HepG2 (cell line): ENCODE data around the gene GTF3A. TPM values are rescaled to one million over a fixed set of nuclear protein-coding genes. Genes with fewer than 3 reads are reported as not detected.

Experiments used
- ARNT2 ChIP-seq: sonication (generic); formaldehyde crosslinking; IDR thresholded peaks from 2 replicates; pipeline ENCODE4 v1.8.0; 2022; ENCODE audit warnings: mild to moderate bottlenecking, low read depth, missing genetic modification reagents, moderate library complexity
- ATF4 ChIP-seq, 2 experiments: fragments of 450-650 bp in 1 of 2; sonication (generic) in 1 of 2; formaldehyde crosslinking; IDR thresholded peaks; 2 replicates each; pipeline versions ENCODE4 v1.5.0 to v1.8.0; 2020 to 2022; ENCODE audit warnings: mild to moderate bottlenecking in 1 of 2, missing genetic modification reagents in 1 of 2
- HNRNPLL ChIP-seq: fragments of 200-400 bp; formaldehyde crosslinking; IDR thresholded peaks from 2 replicates; pipeline ENCODE4 v1.6.1; 2017; ENCODE audit warnings: mild to moderate bottlenecking, low read depth, low read length; ENCODE audit not compliant: poor library complexity, severe bottlenecking
- NCOR1 ChIP-seq: fragments of 200-600 bp; sonication (generic); IDR thresholded peaks from 2 replicates; pipeline ENCODE4 v1.7.0; 2017; ENCODE audit warnings: antibody characterized with exemption, low read length, borderline replicate concordance
- PAXIP1 ChIP-seq: sonication (generic); formaldehyde crosslinking; conservative IDR thresholded peaks from 2 replicates; pipeline ENCODE4 v1.4.0; 2020; ENCODE audit warnings: mild to moderate bottlenecking, missing genetic modification reagents, moderate library complexity
- POLR2G ChIP-seq: fragments of 200-400 bp; formaldehyde crosslinking; IDR thresholded peaks from 2 replicates; pipeline ENCODE4 v1.6.1; 2018; ENCODE audit warnings: mild to moderate bottlenecking, low read depth, low read length, moderate library complexity
- SYNCRIP ChIP-seq: fragments of 200-400 bp; formaldehyde crosslinking; IDR thresholded peaks from 2 replicates; pipeline ENCODE4 v1.6.1; 2018; ENCODE audit warnings: mild to moderate bottlenecking, low read depth, low read length; ENCODE audit not compliant: insufficient read depth
- USF2 ChIP-seq, 2 experiments: sonication (generic) in 1 of 2; formaldehyde crosslinking in 1 of 2; IDR thresholded peaks; 2 replicates each; pipeline versions ENCODE4 v1.5.1 to v1.6.1; 2011 to 2020; ENCODE audit warnings: borderline replicate concordance in 1 of 2, low read depth in 1 of 2, low read length in 1 of 2, mild to moderate bottlenecking in 1 of 2, missing genetic modification reagents in 1 of 2, moderate library complexity in 1 of 2
- ZMAT5 ChIP-seq: sonication (generic); formaldehyde crosslinking; IDR thresholded peaks from 2 replicates; pipeline ENCODE4 v1.5.0; 2020; ENCODE audit warnings: mild to moderate bottlenecking, low read depth, missing genetic modification reagents, borderline replicate concordance
- ZNF253 ChIP-seq: sonication (generic); formaldehyde crosslinking; IDR thresholded peaks from 2 replicates; pipeline ENCODE4 v1.8.0; 2022; ENCODE audit warnings: mild to moderate bottlenecking, missing genetic modification reagents, borderline replicate concordance
- ZNF281 ChIP-seq: sonication (generic); formaldehyde crosslinking; IDR thresholded peaks from 2 replicates; pipeline ENCODE4 v1.4.0; 2020; ENCODE audit warnings: missing genetic modification reagents, borderline replicate concordance
- ZNF589 ChIP-seq: sonication (generic); formaldehyde crosslinking; conservative IDR thresholded peaks from 2 replicates; pipeline ENCODE4 v1.8.0; 2022; ENCODE audit warnings: mild to moderate bottlenecking, moderate library complexity, missing genetic modification reagents
- ZNF629 ChIP-seq: sonication (generic); formaldehyde crosslinking; conservative IDR thresholded peaks from 2 replicates; pipeline ENCODE4 v1.5.0; 2020; ENCODE audit warnings: missing genetic modification reagents
- ZNF83 ChIP-seq: sonication (generic); formaldehyde crosslinking; IDR thresholded peaks from 2 replicates; pipeline ENCODE4 v1.4.0; 2020; ENCODE audit warnings: missing genetic modification reagents, mild to moderate bottlenecking, borderline replicate concordance
- ZSCAN30 ChIP-seq: sonication (generic); formaldehyde crosslinking; IDR thresholded peaks from 2 replicates; pipeline ENCODE4 v1.5.0; 2020; ENCODE audit warnings: mild to moderate bottlenecking, missing genetic modification reagents
- polyA plus RNA-seq, 8 experiments: library from polyadenylated mRNA; depleted of rRNA in 3 of 8; stranded (reverse) in 7 of 8; unstranded in 1 of 8; fragments of >200 nt; fragmentation: Illumina TruSeq in 4 of 8; extraction: Trizol in 4 of 8; gene quantifications; 2 replicates each; pipeline versions ENCODE4 v1.2.1 to v1.2.3, GENCODE V29; 2011 to 2016; ENCODE audit warnings: low read depth in 4 of 8, missing spikeins in 1 of 8, mixed read lengths in 1 of 8; ENCODE audit not compliant: insufficient read depth in 1 of 8
- total RNA-seq, 5 experiments: library from RNA; depleted of rRNA; stranded (reverse); fragments of >200 nt; fragmentation: Illumina TruSeq; extraction: Trizol; gene quantifications; 2 replicates each; pipeline ENCODE4 v1.2.3, GENCODE V29; 2016; ENCODE audit warnings: low read depth in 1 of 5

The GTF3A gene
- total and polyA plus RNA-seq, 2 of the 13 experiments (the other 11 are each of a cell fraction or from before 2014, with no cell fraction given): 42.1 to 176 TPM

GRCh38 chr13:27403727-27404385, 20.6 kb upstream of the GTF3A start (continued):
- TF ChIP-seq NCOR1 (peak; percentile 30; the same call in 1 of the 2 replicates), ZNF629 (CRISPR knock-in tag) (no peak), USF2 (IDR thresholded peaks at IDR 0.05; ENCODE audit: low read depth, low read length) (no peak), USF2 (CRISPR knock-in tag; IDR thresholded peaks at IDR 0.05; ENCODE audit: borderline replicate concordance) (no peak), HNRNPLL (no peak), POLR2G (peak; percentile 81), ZSCAN30 (CRISPR knock-in tag) (no peak), SYNCRIP (no peak), PAXIP1 (peak; percentile 88), ZMAT5 (CRISPR knock-in tag) (no peak), ATF4 (CRISPR knock-in tag; IDR thresholded peaks at IDR 0.05) (no peak), ARNT2 (CRISPR knock-in tag) (no peak), ZNF281 (CRISPR knock-in tag) (no peak), ZNF589 (CRISPR knock-in tag) (no peak), ZNF83 (no peak), ZNF253 (CRISPR knock-in tag) (0 out of 2 replicates have a peak, but pooled peaks have one; percentile 34)
